ENCODE measurements around the gene SDK2.

GRCh38 chr17:73401911-73402310, 242.3 kb downstream of the SDK2 start:
- TF ChIP-seq POLR2A (IDR thresholded peaks at IDR 0.05; ENCODE audit: low read depth, low read length): no peak
- TF ChIP-seq TAF1 (IDR thresholded peaks at IDR 0.05; ENCODE audit: low read depth, low read length): no peak
- TF ChIP-seq POLR2AphosphoS5 (IDR thresholded peaks at IDR 0.05; ENCODE audit: low read depth, low read length): no peak
